RWPE1 (cell line): ENCODE results near the gene APOC3.

ENCODE experiments used
- CTCF ChIA-PET: fragments of 350-600 bp; sonication (Branson Sonifier 250); formaldehyde crosslinking; extraction: SDS; loops from one replicate; lab custom pipeline; 2021; lab: Yijun Ruan, JAX
- POLR2A ChIA-PET: fragments of 400-600 bp; formaldehyde crosslinking; extraction: SDS; loops from one replicate; lab custom pipeline; 2020; ENCODE audit warnings: antibody characterized with exemption; ENCODE audit not compliant: low non-redundant PET; lab: Yijun Ruan, JAX
- DNase-seq: peaks from one replicate; pipeline ENCODE4 v3.0.0; 2012; ENCODE audit warnings: low spot score
- H3K27ac ChIP-seq: fragments of 450-650 bp; 2 replicates; pipeline ENCODE4 v1.5.1; 2017
- CTCF ChIP-seq: fragments of 450-650 bp; conservative IDR thresholded peaks from 2 replicates; pipeline ENCODE4 v1.5.1; 2017; ENCODE audit warnings: low read depth, mild to moderate bottlenecking

Gene APOC3

GRCh38 chr11:116836632-116836991 is 6.9 kb downstream of the APOC3 start:
- no peak overlapping the region; the same call in 1 of the 2 replicates for H3K27ac ChIP-seq
- no peak for TF ChIP-seq CTCF
- ChIA-PET POLR2A (no interaction called here), CTCF (interaction anchor here (0.5 to 1.8 kb wide), 13 partner anchors 10 to 288 kb away, joined by 3 to 8 read pairs (median 4); partner anchors contain the start of genes APOA5 and ZPR1)
- no peak for DNase-seq

- H3K27ac ChIP-seq, result no peak within 1 kb of the TSS; the same call in 1 of the 2 replicates
- TF ChIP-seq CTCF, result no peak
- POLR2A ChIA-PET, result no interaction called here
- DNase-seq, result no peak
- CTCF ChIA-PET, result interaction anchor here (0.8 to 1.8 kb wide), 3 partner anchors 44 to 95 kb away, joined by 3 to 4 read pairs (median 4); partner anchors contain the start of gene ZPR1
Observed at GRCh38 chr11:116837231-116838091, 7.8 kb downstream of the APOC3 start, which contains the start of gene APOA1. Gene APOA1, minus strand, starts transcription at chr11:116837622. Its CDS starts 235 bp downstream, at chr11:116837387.

GRCh38 chr11:116838321-116839084 is 8.8 kb downstream of the APOC3 start:
- no peak overlapping the region for H3K27ac ChIP-seq
- no peak for TF ChIP-seq CTCF
- no peak for DNase-seq
- ChIA-PET POLR2A (no interaction called here), CTCF (no interaction called here)

- TF ChIP-seq CTCF, result no peak
- POLR2A ChIA-PET, result no interaction called here
- CTCF ChIA-PET, result interaction anchor here (0.6 kb wide), 1 partner anchor 61 kb away, joined by 3 read pairs; no protein-coding TSS in a partner anchor
- no peak overlapping the region for H3K27ac ChIP-seq
- DNase-seq, result no peak
Observed at GRCh38 chr11:116840224-116840745, 10.6 kb downstream of the APOC3 start.

- ChIA-PET POLR2A (no interaction called here), CTCF (no interaction called here)
- H3K27ac ChIP-seq, result no peak overlapping the region
- no peak for DNase-seq
- no peak for TF ChIP-seq CTCF
Observed at GRCh38 chr11:116840746-116841296, 11.1 kb downstream of the APOC3 start.

- TF ChIP-seq CTCF, result no peak
- ChIA-PET CTCF (interaction anchor here (0.6 kb wide), 2 partner anchors 32 to 1302 kb away, joined by 3 read pairs; no protein-coding TSS in a partner anchor), POLR2A (interaction anchor here (0.6 kb wide), 1 partner anchor 1832 kb away, joined by 5 read pairs; no protein-coding TSS in a partner anchor)
- DNase-seq, result no peak
- no peak overlapping the region for H3K27ac ChIP-seq
Observed at GRCh38 chr11:116842117-116842516, 12.4 kb downstream of the APOC3 start.
